ENCODE measurements around the gene BCAS3.
A peak's percentile ranks its signal among the peaks of the same experiment; 100 is the strongest.

Gene BCAS3

DNA sequence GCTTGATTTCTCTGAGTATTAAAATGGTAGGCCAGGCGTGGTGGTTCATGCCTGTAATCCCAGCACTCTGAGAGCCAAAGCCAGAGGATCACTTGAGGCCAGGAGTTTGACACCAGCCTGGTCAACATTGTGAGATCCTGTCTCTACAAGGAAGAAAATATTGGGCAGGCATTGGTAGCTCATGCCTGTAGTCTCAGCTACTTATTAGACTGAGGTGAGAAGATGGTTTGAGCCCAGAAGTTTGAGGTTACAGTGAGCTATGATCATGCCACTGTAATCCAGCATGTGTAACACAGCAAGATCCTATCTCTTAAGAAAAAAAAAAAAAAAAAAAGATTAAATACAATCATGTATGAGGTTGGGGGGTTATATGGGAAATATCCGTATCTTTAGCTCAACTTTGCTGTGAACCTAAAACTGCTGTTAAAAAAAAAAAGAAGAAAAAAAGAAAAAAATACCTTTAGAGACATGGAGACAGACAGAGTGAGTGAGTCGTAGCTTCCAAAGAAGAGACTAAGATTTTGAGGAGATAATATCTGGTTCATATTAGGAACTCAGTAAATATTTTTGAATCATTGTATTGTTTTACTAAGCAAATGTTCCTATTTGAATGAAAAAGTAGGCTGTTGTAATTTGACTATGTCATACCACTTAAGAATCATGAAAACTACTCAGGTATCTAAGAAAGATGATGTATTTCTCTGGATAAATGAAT is 396.3 kb downstream of the BCAS3 start:
- no peak overlapping the region for H3K4me3 Mint-ChIP-seq
- H3K4me1 Mint-ChIP-seq: no peaks in the 10 kb centered on the region
- H3K27me3 Mint-ChIP-seq (ENCODE audit: low read depth, poor library complexity): no peaks in the 10 kb centered on the region
- TF ChIP-seq, protein P1, sequence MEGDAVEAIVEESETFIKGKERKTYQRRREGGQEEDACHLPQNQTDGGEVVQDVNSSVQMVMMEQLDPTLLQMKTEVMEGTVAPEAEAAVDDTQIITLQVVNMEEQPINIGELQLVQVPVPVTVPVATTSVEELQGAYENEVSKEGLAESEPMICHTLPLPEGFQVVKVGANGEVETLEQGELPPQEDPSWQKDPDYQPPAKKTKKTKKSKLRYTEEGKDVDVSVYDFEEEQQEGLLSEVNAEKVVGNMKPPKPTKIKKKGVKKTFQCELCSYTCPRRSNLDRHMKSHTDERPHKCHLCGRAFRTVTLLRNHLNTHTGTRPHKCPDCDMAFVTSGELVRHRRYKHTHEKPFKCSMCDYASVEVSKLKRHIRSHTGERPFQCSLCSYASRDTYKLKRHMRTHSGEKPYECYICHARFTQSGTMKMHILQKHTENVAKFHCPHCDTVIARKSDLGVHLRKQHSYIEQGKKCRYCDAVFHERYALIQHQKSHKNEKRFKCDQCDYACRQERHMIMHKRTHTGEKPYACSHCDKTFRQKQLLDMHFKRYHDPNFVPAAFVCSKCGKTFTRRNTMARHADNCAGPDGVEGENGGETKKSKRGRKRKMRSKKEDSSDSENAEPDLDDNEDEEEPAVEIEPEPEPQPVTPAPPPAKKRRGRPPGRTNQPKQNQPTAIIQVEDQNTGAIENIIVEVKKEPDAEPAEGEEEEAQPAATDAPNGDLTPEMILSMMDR (IDR thresholded peaks at IDR 0.05): no peak
- peaks cover 17% of the 10 kb centered on the region for H3K36me3 Mint-ChIP-seq (ENCODE audit: low read depth)
- H3K9me3 Mint-ChIP-seq: no peaks in the 10 kb centered on the region
- DNase-seq: no peak
- no peak overlapping the region for H3K27ac Mint-ChIP-seq

DNA sequence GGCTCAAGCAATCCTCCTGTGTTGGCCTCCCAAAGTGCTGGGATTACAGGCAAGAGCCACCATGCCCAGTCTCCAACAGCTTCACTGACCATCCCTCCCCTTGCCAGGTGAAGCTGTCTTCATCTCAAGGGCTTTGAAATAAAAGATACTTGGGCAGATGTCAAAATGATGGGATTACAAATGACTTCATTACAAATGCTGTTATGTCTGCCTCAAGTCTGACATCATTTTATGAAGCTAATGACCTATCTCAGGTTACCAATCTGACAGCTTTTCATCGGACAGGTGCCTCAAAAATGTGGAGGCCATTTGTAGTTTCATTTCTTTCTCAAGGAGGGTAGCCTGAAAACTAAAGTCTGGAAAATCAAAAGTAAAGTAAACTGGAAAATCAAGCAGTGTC is 398.3 kb downstream of the BCAS3 start:
- no peaks in the 10 kb centered on the region for H3K4me1 Mint-ChIP-seq
- no peaks in the 10 kb centered on the region for H3K27me3 Mint-ChIP-seq (ENCODE audit: low read depth, poor library complexity)
- peaks cover 3% of the 10 kb centered on the region for H3K9me3 Mint-ChIP-seq
- no peak overlapping the region for H3K4me3 Mint-ChIP-seq
- TF ChIP-seq, protein P1 (IDR thresholded peaks at IDR 0.05): no peak
- peaks cover 25% of the 10 kb centered on the region for H3K36me3 Mint-ChIP-seq (ENCODE audit: low read depth)
- no peak for DNase-seq
- H3K27ac Mint-ChIP-seq: no peak overlapping the region

DNA sequence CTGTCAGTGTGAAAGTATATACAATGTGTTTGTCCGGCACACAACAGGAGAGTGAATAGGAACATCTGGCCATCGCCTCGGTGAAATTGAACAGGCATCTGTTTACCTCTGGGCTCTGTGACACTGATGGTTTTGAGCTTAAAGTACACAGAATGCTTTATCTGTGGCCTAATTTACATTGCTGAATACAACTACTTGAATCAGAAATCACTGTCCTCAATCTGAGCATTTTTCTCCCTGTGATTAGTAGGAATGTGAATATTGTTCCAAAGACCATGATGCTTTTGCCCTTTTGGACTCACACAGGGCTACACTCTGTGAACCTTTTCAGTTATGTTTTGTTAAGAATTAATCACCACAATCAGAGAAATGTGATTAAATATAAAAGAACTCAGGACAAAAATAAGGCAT is 399.0 kb downstream of the BCAS3 start:
- Mint-ChIP-seq H3K9me3 (peaks cover 3% of the 10 kb centered on the region), H3K4me3 (no peak overlapping the region)

DNA sequence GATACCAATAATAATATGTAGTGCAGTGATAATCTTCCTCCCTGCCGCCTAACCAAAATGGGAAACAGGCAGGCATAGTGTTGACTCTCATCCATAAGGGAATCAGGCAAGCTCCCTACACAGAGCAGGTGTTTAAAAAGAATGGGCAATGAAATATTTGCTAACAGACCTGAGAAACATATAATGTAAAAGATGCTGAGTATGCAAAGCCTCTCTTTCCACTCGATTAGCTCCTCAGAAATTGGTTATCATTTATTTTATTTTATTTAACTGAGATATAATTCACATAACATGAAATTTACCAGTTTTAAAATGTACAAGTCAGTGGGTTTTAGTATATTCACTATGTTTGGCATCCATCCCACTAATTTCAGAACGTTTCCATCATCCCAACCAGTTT is 404.3 kb downstream of the BCAS3 start:
- H3K4me1 Mint-ChIP-seq: peaks cover 17% of the 10 kb centered on the region
- DNase-seq: no peak
- H3K9me3 Mint-ChIP-seq: peaks cover 3% of the 10 kb centered on the region
- peak overlapping the region; percentile 60 for H3K27ac Mint-ChIP-seq
- no peaks in the 10 kb centered on the region for H3K27me3 Mint-ChIP-seq (ENCODE audit: low read depth, poor library complexity)
- H3K4me3 Mint-ChIP-seq: no peak overlapping the region
- TF ChIP-seq, protein P1 (IDR thresholded peaks at IDR 0.05): no peak
- H3K36me3 Mint-ChIP-seq (ENCODE audit: low read depth): peaks cover 28% of the 10 kb centered on the region

More for the DNA sequence above, 399.0 kb downstream of the BCAS3 start:
- H3K4me1 Mint-ChIP-seq: no peaks in the 10 kb centered on the region
- TF ChIP-seq, protein P1 (IDR thresholded peaks at IDR 0.05): no peak
- no peak for DNase-seq
- no peaks in the 10 kb centered on the region for H3K27me3 Mint-ChIP-seq (ENCODE audit: low read depth, poor library complexity)
- H3K27ac Mint-ChIP-seq: no peak overlapping the region
- peaks cover 27% of the 10 kb centered on the region for H3K36me3 Mint-ChIP-seq (ENCODE audit: low read depth)

DNA sequence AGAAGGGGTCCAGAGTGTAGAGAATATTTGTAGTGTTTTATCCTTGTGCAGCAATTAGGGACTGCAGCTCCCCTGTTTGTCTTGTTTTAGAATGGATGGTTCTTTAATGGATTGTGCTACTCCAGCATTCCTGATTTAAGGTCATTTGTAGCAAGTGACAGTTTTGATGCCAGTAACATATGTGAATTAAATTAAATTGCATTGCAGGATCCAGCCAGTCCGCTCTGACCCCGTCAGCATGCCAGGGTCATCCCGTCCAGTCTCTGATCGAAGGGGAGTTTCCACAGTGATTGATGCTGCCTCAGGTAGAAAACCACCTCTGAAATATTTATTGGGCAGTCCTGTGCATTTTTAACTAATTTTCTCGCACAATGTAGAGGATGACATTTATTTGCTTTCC is 406.6 kb downstream of the BCAS3 start:
- Mint-ChIP-seq H3K36me3 (ENCODE audit: low read depth) (peaks cover 29% of the 10 kb centered on the region), H3K9me3 (peaks cover 6% of the 10 kb centered on the region), H3K4me3 (no peak overlapping the region), H3K27me3 (ENCODE audit: low read depth, poor library complexity) (no peaks in the 10 kb centered on the region), H3K4me1 (peaks cover 17% of the 10 kb centered on the region), H3K27ac (no peak overlapping the region)
- peak; percentile 5 for DNase-seq
- TF ChIP-seq, protein P1 (IDR thresholded peaks at IDR 0.05): no peak

DNA sequence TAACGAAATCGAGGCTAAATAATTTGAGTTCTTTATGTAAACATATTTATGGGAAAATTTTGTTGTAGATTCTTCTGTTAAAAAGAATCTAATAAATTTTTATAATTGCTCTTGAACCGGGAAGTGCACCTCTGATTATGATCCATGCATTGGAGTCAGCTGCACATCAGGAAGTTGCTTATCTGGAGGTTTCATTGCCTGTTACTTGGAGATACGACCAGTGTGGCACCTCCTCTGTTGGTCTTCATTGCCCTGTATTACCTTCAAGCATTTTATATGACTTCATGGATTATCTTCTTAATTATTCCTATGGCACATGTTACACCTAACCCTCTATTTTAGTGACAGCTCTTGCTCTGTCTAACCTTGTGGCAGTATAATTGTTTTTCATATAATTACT is 409.4 kb downstream of the BCAS3 start:
- peaks cover 30% of the 10 kb centered on the region for H3K36me3 Mint-ChIP-seq (ENCODE audit: low read depth)
- no peak for DNase-seq
- peaks cover 17% of the 10 kb centered on the region for H3K4me1 Mint-ChIP-seq
- no peaks in the 10 kb centered on the region for H3K27me3 Mint-ChIP-seq (ENCODE audit: low read depth, poor library complexity)
- peaks cover 19% of the 10 kb centered on the region for H3K9me3 Mint-ChIP-seq
- no peak overlapping the region for H3K4me3 Mint-ChIP-seq
- TF ChIP-seq, protein P1 (IDR thresholded peaks at IDR 0.05): no peak
- H3K27ac Mint-ChIP-seq: no peak overlapping the region

Data from nephron progenitor cell (in vitro differentiated cells).